ENCODE measurements around the gene PYHIN1.
A peak's percentile ranks its signal among the peaks of the same experiment; 100 is the strongest.
"Not testable (repeated sequence)": the region's sequence is repeated elsewhere in the genome, so short reads cannot be mapped to it uniquely, and the experiment has no call there.

The PYHIN1 gene

GRCh38 chr1:159009704-159010361 lies 78.5 kb downstream of the PYHIN1 start, which contains the start of gene IFI16:
Gene IFI16 (plus strand): TSS chr1:159009907. CDS start chr1:159014681, 4,774 bp downstream.
- Histone ChIP-seq H3K4me1 (ENCODE audit: control insufficient read depth in 2 of 2, insufficient read depth in 2 of 2, low read length in 2 of 2) (peaks cover 3 to 6% of the 10 kb centered on the region in 2 donors), H3K27me3 (ENCODE audit: control insufficient read depth in 2 of 2, insufficient read depth in 2 of 2, low read length in 2 of 2) (no peaks in the 10 kb centered on the region), H3K9ac (ENCODE audit: low read depth in 1 of 2, low read length in 2 of 2) (peak within 1 kb of the TSS; percentile 64 to 66), H3K36me3 (ENCODE audit: control insufficient read depth in 2 of 2, insufficient read depth in 2 of 2, low read length in 2 of 2) (no peaks in the 10 kb centered on the region), H3K27ac (ENCODE audit: low read depth in 2 of 2, low read length in 2 of 2) (peak within 1 kb of the TSS; percentile 82 to 84), H3K4me3 (ENCODE audit: low read length in 2 of 2) (peak within 1 kb of the TSS; percentile 66 to 84), H3K9me3 (ENCODE audit: control insufficient read depth in 2 of 2, low read length in 2 of 2) (no peaks in the 10 kb centered on the region)

GRCh38 chr1:159010391-159010790 lies 79.0 kb downstream of the PYHIN1 start:
- peak overlapping the region; percentile 66 to 84 for H3K4me3 ChIP-seq (ENCODE audit: low read length in 2 of 2)
- peak overlapping the region; percentile 82 to 84 for H3K27ac ChIP-seq (ENCODE audit: low read depth in 2 of 2, low read length in 2 of 2)
- H3K9ac ChIP-seq (ENCODE audit: low read depth in 1 of 2, low read length in 2 of 2) = peak overlapping the region; percentile 64 to 66
- no peaks in the 10 kb centered on the region for H3K27me3 ChIP-seq (ENCODE audit: control insufficient read depth in 2 of 2, insufficient read depth in 2 of 2, low read length in 2 of 2)
- H3K36me3 ChIP-seq (ENCODE audit: control insufficient read depth in 2 of 2, insufficient read depth in 2 of 2, low read length in 2 of 2) = no peaks in the 10 kb centered on the region
- H3K4me1 ChIP-seq (ENCODE audit: control insufficient read depth in 2 of 2, insufficient read depth in 2 of 2, low read length in 2 of 2) = peaks cover 5 to 6% of the 10 kb centered on the region in 2 donors
- H3K9me3 ChIP-seq (ENCODE audit: control insufficient read depth in 2 of 2, low read length in 2 of 2) = no peaks in the 10 kb centered on the region

- Histone ChIP-seq H3K4me3 (ENCODE audit: low read length in 2 of 2) (peak overlapping the region; percentile 66 to 84), H3K9ac (ENCODE audit: low read depth in 1 of 2, low read length in 2 of 2) (peak overlapping the region; percentile 64), H3K27ac (ENCODE audit: low read depth in 2 of 2, low read length in 2 of 2) (peak overlapping the region; percentile 82 to 84)
- H3K27me3 ChIP-seq (ENCODE audit: control insufficient read depth in 2 of 2, insufficient read depth in 2 of 2, low read length in 2 of 2); H3K9me3 ChIP-seq (ENCODE audit: control insufficient read depth in 2 of 2, low read length in 2 of 2); H3K4me1 ChIP-seq (ENCODE audit: control insufficient read depth in 2 of 2, insufficient read depth in 2 of 2, low read length in 2 of 2); H3K36me3 ChIP-seq (ENCODE audit: control insufficient read depth in 2 of 2, insufficient read depth in 2 of 2, low read length in 2 of 2): not testable (repeated sequence)
These were observed 79.6 kb downstream of the PYHIN1 start for GRCh38 chr1:159011001-159011400.

- Histone ChIP-seq H3K9ac (ENCODE audit: low read depth in 1 of 2, low read length in 2 of 2) (peak overlapping the region; percentile 29 to 52), H3K4me3 (ENCODE audit: low read length in 2 of 2) (peak overlapping the region; percentile 37 to 84), H3K9me3 (ENCODE audit: control insufficient read depth in 2 of 2, low read length in 2 of 2) (no peaks in the 10 kb centered on the region), H3K4me1 (ENCODE audit: control insufficient read depth in 2 of 2, insufficient read depth in 2 of 2, low read length in 2 of 2) (peaks cover 5 to 14% of the 10 kb centered on the region in 2 donors), H3K27me3 (ENCODE audit: control insufficient read depth in 2 of 2, insufficient read depth in 2 of 2, low read length in 2 of 2) (no peaks in the 10 kb centered on the region), H3K27ac (ENCODE audit: low read depth in 2 of 2, low read length in 2 of 2) (no peak overlapping the region), H3K36me3 (ENCODE audit: control insufficient read depth in 2 of 2, insufficient read depth in 2 of 2, low read length in 2 of 2) (peaks cover 6 to 9% of the 10 kb centered on the region in 2 donors)
These were observed 80.4 kb downstream of the PYHIN1 start for GRCh38 chr1:159011751-159012150.

- peak overlapping the region in 1 of 2 donors; percentile 50 for H3K9ac ChIP-seq (ENCODE audit: low read depth in 1 of 2, low read length in 2 of 2)
- H3K4me1 ChIP-seq (ENCODE audit: control insufficient read depth in 2 of 2, insufficient read depth in 2 of 2, low read length in 2 of 2) = peaks cover 8 to 14% of the 10 kb centered on the region in 2 donors
- no peaks in the 10 kb centered on the region for H3K27me3 ChIP-seq (ENCODE audit: control insufficient read depth in 2 of 2, insufficient read depth in 2 of 2, low read length in 2 of 2)
- peak overlapping the region; percentile 41 to 43 for H3K27ac ChIP-seq (ENCODE audit: low read depth in 2 of 2, low read length in 2 of 2)
- H3K4me3 ChIP-seq (ENCODE audit: low read length in 2 of 2) = peak overlapping the region; percentile 47 to 84
- no peaks in the 10 kb centered on the region for H3K9me3 ChIP-seq (ENCODE audit: control insufficient read depth in 2 of 2, low read length in 2 of 2)
- peaks cover 10 to 14% of the 10 kb centered on the region in 2 donors for H3K36me3 ChIP-seq (ENCODE audit: control insufficient read depth in 2 of 2, insufficient read depth in 2 of 2, low read length in 2 of 2)
These were observed 81.1 kb downstream of the PYHIN1 start for GRCh38 chr1:159012495-159012894.

GRCh38 chr1:159014003-159014571 lies 82.7 kb downstream of the PYHIN1 start:
- H3K9me3 ChIP-seq (ENCODE audit: control insufficient read depth in 2 of 2, low read length in 2 of 2) = no peaks in the 10 kb centered on the region
- H3K9ac ChIP-seq (ENCODE audit: low read depth in 1 of 2, low read length in 2 of 2) = no peak overlapping the region
- H3K4me3 ChIP-seq (ENCODE audit: low read length in 2 of 2) = peak overlapping the region in 1 of 2 donors; percentile 84
- H3K27ac ChIP-seq (ENCODE audit: low read depth in 2 of 2, low read length in 2 of 2) = peak overlapping the region in 1 of 2 donors; percentile 32
- no peaks in the 10 kb centered on the region for H3K27me3 ChIP-seq (ENCODE audit: control insufficient read depth in 2 of 2, insufficient read depth in 2 of 2, low read length in 2 of 2)
- H3K4me1 ChIP-seq (ENCODE audit: control insufficient read depth in 2 of 2, insufficient read depth in 2 of 2, low read length in 2 of 2) = peaks cover 8% of the 10 kb centered on the region in 2 donors
- H3K36me3 ChIP-seq (ENCODE audit: control insufficient read depth in 2 of 2, insufficient read depth in 2 of 2, low read length in 2 of 2) = peaks cover 10 to 19% of the 10 kb centered on the region in 2 donors

- H3K4me3 ChIP-seq (ENCODE audit: low read length in 2 of 2) = no peak overlapping the region
These were observed 83.5 kb downstream of the PYHIN1 start for GRCh38 chr1:159014851-159015250.

GRCh38 chr1:159015440-159015909 lies 84.1 kb downstream of the PYHIN1 start:
- Histone ChIP-seq H3K4me3 (ENCODE audit: low read length in 2 of 2) (peak overlapping the region in 1 of 2 donors; percentile 43), H3K27ac (ENCODE audit: low read depth in 2 of 2, low read length in 2 of 2) (peak overlapping the region; percentile 19 to 49), H3K4me1 (ENCODE audit: control insufficient read depth in 2 of 2, insufficient read depth in 2 of 2, low read length in 2 of 2) (peaks cover 8% of the 10 kb centered on the region in 2 donors), H3K27me3 (ENCODE audit: control insufficient read depth in 2 of 2, insufficient read depth in 2 of 2, low read length in 2 of 2) (no peaks in the 10 kb centered on the region), H3K9ac (ENCODE audit: low read depth in 1 of 2, low read length in 2 of 2) (peak overlapping the region in 1 of 2 donors; percentile 29), H3K36me3 (ENCODE audit: control insufficient read depth in 2 of 2, insufficient read depth in 2 of 2, low read length in 2 of 2) (peaks cover 12 to 19% of the 10 kb centered on the region in 2 donors), H3K9me3 (ENCODE audit: control insufficient read depth in 2 of 2, low read length in 2 of 2) (no peaks in the 10 kb centered on the region)

More at GRCh38 chr1:159014851-159015250, 83.5 kb downstream of the PYHIN1 start:
- Histone ChIP-seq H3K27ac (ENCODE audit: low read depth in 2 of 2, low read length in 2 of 2) (no peak overlapping the region), H3K9me3 (ENCODE audit: control insufficient read depth in 2 of 2, low read length in 2 of 2) (no peaks in the 10 kb centered on the region), H3K9ac (ENCODE audit: low read depth in 1 of 2, low read length in 2 of 2) (no peak overlapping the region), H3K4me1 (ENCODE audit: control insufficient read depth in 2 of 2, insufficient read depth in 2 of 2, low read length in 2 of 2) (peaks cover 8% of the 10 kb centered on the region in 2 donors), H3K27me3 (ENCODE audit: control insufficient read depth in 2 of 2, insufficient read depth in 2 of 2, low read length in 2 of 2) (no peaks in the 10 kb centered on the region), H3K36me3 (ENCODE audit: control insufficient read depth in 2 of 2, insufficient read depth in 2 of 2, low read length in 2 of 2) (peaks cover 10 to 19% of the 10 kb centered on the region in 2 donors)

- Histone ChIP-seq H3K9ac (ENCODE audit: low read depth in 1 of 2, low read length in 2 of 2) (no peak overlapping the region), H3K36me3 (ENCODE audit: control insufficient read depth in 2 of 2, insufficient read depth in 2 of 2, low read length in 2 of 2) (peaks cover 2 to 10% of the 10 kb centered on the region in 2 donors), H3K27me3 (ENCODE audit: control insufficient read depth in 2 of 2, insufficient read depth in 2 of 2, low read length in 2 of 2) (no peaks in the 10 kb centered on the region), H3K4me1 (ENCODE audit: control insufficient read depth in 2 of 2, insufficient read depth in 2 of 2, low read length in 2 of 2) (no peaks in the 10 kb centered on the region), H3K4me3 (ENCODE audit: low read length in 2 of 2) (no peak overlapping the region), H3K9me3 (ENCODE audit: control insufficient read depth in 2 of 2, low read length in 2 of 2) (no peaks in the 10 kb centered on the region), H3K27ac (ENCODE audit: low read depth in 2 of 2, low read length in 2 of 2) (no peak overlapping the region)
These were observed 92.4 kb downstream of the PYHIN1 start for GRCh38 chr1:159023723-159024122.

- Histone ChIP-seq H3K36me3 (ENCODE audit: control insufficient read depth in 2 of 2, insufficient read depth in 2 of 2, low read length in 2 of 2) (peaks cover 0 to 10% of the 10 kb centered on the region in 2 donors), H3K27ac (ENCODE audit: low read depth in 2 of 2, low read length in 2 of 2) (no peak overlapping the region), H3K4me1 (ENCODE audit: control insufficient read depth in 2 of 2, insufficient read depth in 2 of 2, low read length in 2 of 2) (no peaks in the 10 kb centered on the region), H3K9me3 (ENCODE audit: control insufficient read depth in 2 of 2, low read length in 2 of 2) (no peaks in the 10 kb centered on the region), H3K4me3 (ENCODE audit: low read length in 2 of 2) (no peak overlapping the region), H3K9ac (ENCODE audit: low read depth in 1 of 2, low read length in 2 of 2) (no peak overlapping the region), H3K27me3 (ENCODE audit: control insufficient read depth in 2 of 2, insufficient read depth in 2 of 2, low read length in 2 of 2) (no peaks in the 10 kb centered on the region)
These were observed 93.7 kb downstream of the PYHIN1 start for GRCh38 chr1:159025043-159025442.
